ENCODE data around the gene ATXN3L.

DNA sequence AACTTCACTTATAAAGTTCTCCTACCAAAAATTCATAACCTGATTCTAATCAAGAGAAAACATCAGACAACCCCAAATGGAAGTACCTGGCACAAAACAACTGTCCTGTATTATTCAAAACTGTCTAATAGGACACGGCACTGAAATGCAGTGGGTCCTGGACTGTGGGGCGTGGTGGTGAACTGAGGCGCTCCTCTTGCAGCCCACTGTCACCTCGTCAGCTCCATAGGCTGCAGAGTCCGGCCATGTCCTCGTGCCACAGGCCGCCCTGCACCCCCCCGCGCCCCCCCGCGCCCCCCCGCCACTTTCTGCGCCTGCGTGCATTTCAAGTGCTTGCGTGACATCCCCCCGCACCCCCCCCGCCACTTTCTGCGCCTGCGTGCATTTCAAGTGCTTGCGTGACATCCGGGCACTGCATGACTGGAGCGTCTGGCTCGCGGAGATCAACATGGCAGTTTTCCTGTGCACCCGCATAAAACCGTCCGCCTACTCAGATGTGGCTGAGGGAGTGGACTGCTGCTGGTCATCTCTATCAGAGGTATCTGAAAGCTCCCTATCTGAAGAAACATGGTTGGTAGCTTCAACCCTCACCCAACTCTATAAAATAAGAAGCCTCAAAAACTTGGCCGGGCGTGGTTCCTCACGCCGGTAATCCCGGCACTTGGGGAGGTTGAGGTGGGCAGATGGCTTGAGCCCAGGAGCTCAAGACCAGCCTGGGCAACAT lies 28.8 kb downstream of the ATXN3L start:
- TF ChIP-seq, protein P1, sequence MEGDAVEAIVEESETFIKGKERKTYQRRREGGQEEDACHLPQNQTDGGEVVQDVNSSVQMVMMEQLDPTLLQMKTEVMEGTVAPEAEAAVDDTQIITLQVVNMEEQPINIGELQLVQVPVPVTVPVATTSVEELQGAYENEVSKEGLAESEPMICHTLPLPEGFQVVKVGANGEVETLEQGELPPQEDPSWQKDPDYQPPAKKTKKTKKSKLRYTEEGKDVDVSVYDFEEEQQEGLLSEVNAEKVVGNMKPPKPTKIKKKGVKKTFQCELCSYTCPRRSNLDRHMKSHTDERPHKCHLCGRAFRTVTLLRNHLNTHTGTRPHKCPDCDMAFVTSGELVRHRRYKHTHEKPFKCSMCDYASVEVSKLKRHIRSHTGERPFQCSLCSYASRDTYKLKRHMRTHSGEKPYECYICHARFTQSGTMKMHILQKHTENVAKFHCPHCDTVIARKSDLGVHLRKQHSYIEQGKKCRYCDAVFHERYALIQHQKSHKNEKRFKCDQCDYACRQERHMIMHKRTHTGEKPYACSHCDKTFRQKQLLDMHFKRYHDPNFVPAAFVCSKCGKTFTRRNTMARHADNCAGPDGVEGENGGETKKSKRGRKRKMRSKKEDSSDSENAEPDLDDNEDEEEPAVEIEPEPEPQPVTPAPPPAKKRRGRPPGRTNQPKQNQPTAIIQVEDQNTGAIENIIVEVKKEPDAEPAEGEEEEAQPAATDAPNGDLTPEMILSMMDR (IDR thresholded peaks at IDR 0.05): no peak
- TF ChIP-seq POLR2AphosphoS5 (IDR thresholded peaks at IDR 0.05): no peak

Data from upper lobe of left lung (tissue), 4 donors.